HCT116 (cell line): ENCODE data around the gene CCHCR1. TPM values are rescaled to one million over a fixed set of nuclear protein-coding genes. Genes with fewer than 3 reads are reported as not detected.
A peak's percentile ranks its signal among the peaks of the same experiment; 100 is the strongest.
"Not testable (repeated sequence)": the region's sequence is repeated elsewhere in the genome, so short reads cannot be mapped to it uniquely, and the experiment has no call there.

Experiments
- ATAC-seq: fragments of 200-7000 bp; cut with Tn5 transposase; 2 replicates; pipeline ENCODE4 v1.9.1; 2020; ENCODE audit warnings: mild to moderate bottlenecking, moderate library complexity
- BruUV-seq: library from RNA; stranded (reverse); fragments of 400-500 nt; replicated peaks from 2 replicates; lab custom pipeline; 2021; lab: Mats Ljungman, UMichigan
- CTCF ChIA-PET: fragments of 300-600 bp; sonication (Branson Sonifier 250); formaldehyde crosslinking; loops from one replicate; lab custom pipeline; 2021; ENCODE audit warnings: antibody characterized with exemption; lab: Charles Lee
- POLR2A ChIA-PET: fragments of 300-600, 350-600 bp; sonication (Branson Sonifier 250); formaldehyde crosslinking; loops from one replicate; lab custom pipeline; 2021; ENCODE audit warnings: antibody characterized with exemption; lab: Charles Lee
- RAD21 ChIA-PET, 2 experiments: fragments of 300-600 bp; sonication (Branson Sonifier 250); formaldehyde crosslinking; loops; one replicate each; lab custom pipeline; 2023; ENCODE audit warnings: low total read pairs in 2 of 2; ENCODE audit not compliant: uncharacterized antibody in 2 of 2, unreplicated experiment in 2 of 2, low non-redundant PET in 1 of 2; lab: Charles Lee
- DNase-seq: peaks from one replicate; pipeline ENCODE4 v3.0.0-alpha.2; 2010; ENCODE audit warnings: low read depth, low spot score
- H2AFZ ChIP-seq: fragments of 200-600 bp; shearing (Covaris generic), sonication (generic); 2 replicates; pipeline ENCODE4 v1.6.1; 2017; ENCODE audit warnings: low read depth, mixed run types, mixed read lengths, antibody characterized with exemption, low read length; ENCODE audit not compliant: poor library complexity, severe bottlenecking
- H3K27ac ChIP-seq: 2 replicates; pipeline ENCODE4 v1.5.1; 2012; ENCODE audit warnings: low read depth, low read length
- H3K27me3 ChIP-seq: fragments of 200-600 bp; sonication (generic); 2 replicates; pipeline ENCODE4 v1.6.1; 2016; ENCODE audit warnings: mixed run types, low read length, mixed read lengths; ENCODE audit not compliant: insufficient read depth
- H3K36me3 ChIP-seq, 2 experiments: fragments of 200-500 bp in 1 of 2; fragments of 200-600 bp in 1 of 2; sonication (Bioruptor generic) in 1 of 2; sonication (generic) in 1 of 2; 2 replicates each; pipeline versions ENCODE4 v1.5.1 to v1.6.1; 2014 to 2016; ENCODE audit warnings: low read length in 2 of 2, inconsistent platforms in 1 of 2, mixed read lengths in 1 of 2, mixed run types in 1 of 2; ENCODE audit not compliant: insufficient read depth in 2 of 2, control insufficient read depth in 1 of 2
- H3K4me1 ChIP-seq, 2 experiments: fragments of 200-600 bp in 1 of 2; sonication (generic) in 1 of 2; 2 replicates each; pipeline versions ENCODE4 v1.5.1 to v1.6.1; 2012 to 2017; ENCODE audit warnings: low read length in 2 of 2, inconsistent platforms in 1 of 2, mild to moderate bottlenecking in 1 of 2, mixed read lengths in 1 of 2, mixed run types in 1 of 2, moderate library complexity in 1 of 2; ENCODE audit not compliant: insufficient read depth in 2 of 2, control insufficient read depth in 1 of 2
- H3K4me2 ChIP-seq: fragments of 200-600 bp; sonication (generic); 2 replicates; pipeline ENCODE4 v1.6.1; 2017; ENCODE audit warnings: mixed run types, low read length, mixed read lengths
- H3K4me3 ChIP-seq, 2 experiments: fragments of 200-600 bp in 1 of 2; sonication (generic) in 1 of 2; replicated peaks in 1 of 2; 2 replicates each; pipeline ENCODE4 v1.5.1; 2011 to 2016; ENCODE audit warnings: low read length in 2 of 2, control low read depth in 1 of 2, low read depth in 1 of 2, mild to moderate bottlenecking in 1 of 2, mixed read lengths in 1 of 2, mixed run types in 1 of 2
- H3K79me2 ChIP-seq: fragments of 200-600 bp; sonication (generic); 2 replicates; pipeline ENCODE4 v1.6.1; 2017; ENCODE audit warnings: mild to moderate bottlenecking, mixed run types, low read length, moderate library complexity, mixed read lengths; ENCODE audit not compliant: insufficient read depth
- H3K9ac ChIP-seq: fragments of 200-600 bp; sonication (generic); 2 replicates; pipeline ENCODE4 v1.6.1; 2016; ENCODE audit warnings: low read length, mixed read lengths
- H3K9me2 ChIP-seq: fragments of 200-600 bp; sonication (generic), shearing (Covaris generic); 2 replicates; pipeline ENCODE4 v1.6.1; 2017; ENCODE audit warnings: mixed run types, mild to moderate bottlenecking, moderate library complexity; ENCODE audit not compliant: insufficient read depth
- H3K9me3 ChIP-seq, 2 experiments: fragments of 200-500 bp in 1 of 2; fragments of 200-600 bp in 1 of 2; sonication (Bioruptor generic) in 1 of 2; sonication (generic) in 1 of 2; 2 replicates each; pipeline ENCODE4 v1.6.1; 2014 to 2017; ENCODE audit warnings: low read length in 2 of 2, mixed read lengths in 2 of 2, inconsistent platforms in 1 of 2, low read depth in 1 of 2, mild to moderate bottlenecking in 1 of 2, mixed run types in 1 of 2, moderate library complexity in 1 of 2; ENCODE audit not compliant: control insufficient read depth in 1 of 2, insufficient read depth in 1 of 2
- H4K20me1 ChIP-seq: fragments of 200-600 bp; sonication (generic), shearing (Covaris generic); 2 replicates; pipeline ENCODE4 v1.6.1; 2017; ENCODE audit warnings: mixed run types, mild to moderate bottlenecking, moderate library complexity; ENCODE audit not compliant: insufficient read depth
- CBX3 ChIP-seq: IDR thresholded peaks from 2 replicates; pipeline ENCODE4 v1.6.1; 2012; ENCODE audit warnings: low read depth
- EGR1 ChIP-seq: IDR thresholded peaks from 2 replicates; pipeline ENCODE4 v1.6.1; 2012; ENCODE audit warnings: low read depth
- POLR2AphosphoS5 ChIP-seq: IDR thresholded peaks from 2 replicates; pipeline ENCODE4 v1.6.1; 2011; ENCODE audit warnings: mild to moderate bottlenecking, low read depth, low read length, moderate library complexity
- SP1 ChIP-seq: IDR thresholded peaks from 2 replicates; pipeline ENCODE4 v1.6.1; 2012; ENCODE audit warnings: low read depth
- SRF ChIP-seq: IDR thresholded peaks from 2 replicates; pipeline ENCODE4 v1.6.1; 2012; ENCODE audit warnings: low read depth
- TCF7L2 ChIP-seq: IDR thresholded peaks from 2 replicates; pipeline ENCODE4 v1.7.0; 2011; ENCODE audit warnings: borderline replicate concordance, inconsistent platforms; ENCODE audit not compliant: insufficient read depth, insufficient read length; ENCODE audit errors: extremely low read depth
- intact Hi-C: fragments of 100-400 bp; cut with micrococcal nuclease; formaldehyde crosslinking; loops from 2 replicates; pipeline ENCODE4 v1.10.0; 2022
- total RNA-seq: library from RNA; stranded (reverse); gene quantifications from one replicate; pipeline ENCODE4 v1.2.1, GENCODE V29; 2021; ENCODE audit not compliant: unreplicated experiment

The CCHCR1 gene
- total RNA-seq, 1 experiment from 2014 or later, result 40.7 TPM

- TF ChIP-seq TCF7L2, result no peak
- 0 out of 2 replicates have a peak, but pooled peaks have one; percentile 49 for TF ChIP-seq SP1
- peak; percentile 96 for TF ChIP-seq EGR1
- TF ChIP-seq SRF, result no peak
- no peak for TF ChIP-seq CBX3
Observed at GRCh38 chr6:31197559-31198305, 40.1 kb upstream of the CCHCR1 start (continued).

DNA sequence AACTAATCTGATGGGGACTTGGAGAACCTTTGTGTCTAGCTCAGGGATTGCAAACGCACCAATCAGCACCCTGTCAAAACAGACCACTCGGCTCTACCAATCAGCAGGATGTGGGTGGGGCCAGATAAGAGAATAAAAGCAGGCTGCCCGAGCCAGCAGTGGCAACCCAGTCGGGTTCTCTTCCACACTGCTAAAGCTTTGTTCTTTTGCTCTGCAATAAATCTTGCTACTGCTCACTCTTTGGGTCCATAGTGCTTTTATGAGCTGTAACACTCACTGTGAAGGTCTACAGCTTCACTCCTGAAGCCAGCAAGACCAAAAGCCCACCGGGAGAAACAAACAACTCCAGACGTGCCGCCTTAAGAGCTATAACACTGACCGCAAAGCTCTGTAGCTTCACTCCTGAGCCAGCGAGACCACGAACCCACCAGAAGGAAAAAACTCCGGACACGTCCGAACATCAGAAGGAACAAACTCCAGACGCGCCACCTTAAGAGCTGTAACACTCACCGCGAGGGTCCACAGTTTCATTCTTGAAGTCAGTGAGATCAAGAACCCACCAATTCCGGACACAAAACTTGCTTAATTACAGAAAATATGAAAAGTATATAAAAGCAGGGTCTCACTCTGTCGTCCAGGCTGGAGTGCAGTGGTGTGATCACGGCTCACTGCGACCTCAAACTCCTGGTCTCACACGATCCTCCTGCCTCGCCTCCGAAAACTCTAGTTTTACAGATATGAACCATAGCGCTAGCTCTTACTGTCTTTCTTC, 38.8 kb upstream of the CCHCR1 start:
- 0 out of 2 replicates have a peak, but pooled peaks have one; percentile 23 for TF ChIP-seq POLR2AphosphoS5
- H3K4me2 ChIP-seq, result peak overlapping the region; percentile 87
- peak overlapping the region; percentile 5 for H2AFZ ChIP-seq
- H3K9ac ChIP-seq, result 0 out of 2 replicates have a peak overlapping the region, but pooled peaks have one; percentile 76
- H3K4me1 ChIP-seq, result peaks cover 7 to 20% of the 10 kb centered on the region in 2 experiments
- H4K20me1 ChIP-seq, ATAC-seq, H3K9me2 ChIP-seq, H3K36me3 ChIP-seq, H3K9me3 ChIP-seq, DNase-seq, H3K27me3 ChIP-seq, BruUV-seq: not testable (repeated sequence)
- H3K4me3 ChIP-seq, result peak overlapping the region; percentile 79 to 88
- H3K79me2 ChIP-seq, result peaks cover 17% of the 10 kb centered on the region
- intact Hi-C loops, result loop anchor here (1.0 kb wide), 1 partner anchor 171 kb away; no protein-coding TSS in a partner anchor
- ChIA-PET CTCF (interaction anchor here (1.0 to 4.9 kb wide), 6 partner anchors 61 to 246 kb away, joined by 3 to 61 read pairs (median 4); no protein-coding TSS in a partner anchor), POLR2A (interaction anchor here (1.2 to 2.7 kb wide), 7 partner anchors 76 to 381 kb away, joined by 3 to 16 read pairs (median 5); no protein-coding TSS in a partner anchor), RAD21 (interaction anchor here (1.9 to 3.3 kb wide), 2 partner anchors 170 kb away, joined by 12 to 13 read pairs; no protein-coding TSS in a partner anchor)
- H3K27ac ChIP-seq, result peak overlapping the region; percentile 95

GRCh38 chr6:31195308-31195979, 37.8 kb upstream of the CCHCR1 start:
- POLR2A ChIA-PET, result interaction anchor here (1.2 to 2.7 kb wide), 5 partner anchors 167 to 380 kb away, joined by 3 to 16 read pairs (median 6); no protein-coding TSS in a partner anchor
- DNase-seq, H3K4me2 ChIP-seq, H3K9ac ChIP-seq, H3K27me3 ChIP-seq, BruUV-seq, H3K27ac ChIP-seq, H3K36me3 ChIP-seq, H3K9me2 ChIP-seq, H2AFZ ChIP-seq, intact Hi-C loops, H3K9me3 ChIP-seq, H3K4me3 ChIP-seq, ATAC-seq, H4K20me1 ChIP-seq: not testable (repeated sequence)
- CTCF ChIA-PET, result interaction anchor here (4.9 kb wide), 1 partner anchor 172 kb away, joined by 61 read pairs; no protein-coding TSS in a partner anchor
- Histone ChIP-seq H3K4me1 (peaks cover 7 to 20% of the 10 kb centered on the region in 2 experiments), H3K79me2 (peaks cover 15% of the 10 kb centered on the region)
- RAD21 ChIA-PET, result interaction anchor here in 1 of 2 experiments (3.3 kb wide), 1 partner anchor 171 kb away, joined by 13 read pairs; no protein-coding TSS in a partner anchor
